IMR-90 (cell line): ENCODE results near the gene TMSB10. TPM values are rescaled to one million over a fixed set of nuclear protein-coding genes. Genes with fewer than 3 reads are reported as not detected.

Source experiments
- ATAC-seq: fragments of 200-7000 bp; cut with Tn5 transposase; 2 replicates; pipeline ENCODE4 v1.9.1; 2020; ENCODE audit warnings: low read depth, mild to moderate bottlenecking, moderate library complexity
- BruUV-seq: library from RNA; stranded (reverse); fragments of 400-500 nt; replicated peaks from 2 replicates; lab custom pipeline; 2021; lab: Mats Ljungman, UMichigan
- CTCF ChIA-PET: fragments of 300-600 bp; formaldehyde crosslinking; extraction: SDS; loops from one replicate; lab custom pipeline; 2021; ENCODE audit warnings: antibody characterized with exemption; lab: Yijun Ruan, JAX
- POLR2A ChIA-PET: fragments of 300-600 bp; sonication (Branson Sonifier 250); formaldehyde crosslinking; loops from one replicate; lab custom pipeline; 2022; ENCODE audit warnings: antibody characterized with exemption; ENCODE audit not compliant: unreplicated experiment; lab: Charles Lee
- DNase-seq: peaks from one replicate; pipeline ENCODE4 v3.0.0; 2013
- H2AFZ ChIP-seq: replicated peaks from 2 replicates; pipeline ENCODE3; 2013; ENCODE audit warnings: low read length, mild to moderate bottlenecking; ENCODE audit not compliant: poor library complexity
- H2AK5ac ChIP-seq: 2 replicates; pipeline ENCODE4 v1.6.1; 2013; ENCODE audit warnings: low read depth, low read length, inconsistent platforms
- H2AK9ac ChIP-seq: replicated peaks from 2 replicates; pipeline ENCODE3; 2013; ENCODE audit warnings: mild to moderate bottlenecking, low read depth, low read length, moderate library complexity; ENCODE audit not compliant: poor library complexity
- H2BK120ac ChIP-seq: 2 replicates; pipeline ENCODE4 v1.6.1; 2013; ENCODE audit warnings: low read depth, low read length, inconsistent platforms
- H2BK15ac ChIP-seq: 3 replicates; pipeline ENCODE4 v1.6.1; 2013; ENCODE audit warnings: low read depth, low read length, inconsistent platforms
- H2BK20ac ChIP-seq: 2 replicates; pipeline ENCODE4 v1.6.1; 2013; ENCODE audit warnings: low read depth, mild to moderate bottlenecking, inconsistent platforms, low read length, moderate library complexity
- H2BK5ac ChIP-seq: 2 replicates; pipeline ENCODE4 v1.6.1; 2013; ENCODE audit warnings: mild to moderate bottlenecking, low read depth, low read length, inconsistent platforms; ENCODE audit not compliant: poor library complexity, severe bottlenecking
- H3K14ac ChIP-seq: replicated peaks from 2 replicates; pipeline ENCODE4 v1.6.1; 2013; ENCODE audit warnings: low read depth, low read length, inconsistent platforms
- H3K18ac ChIP-seq: 2 replicates; pipeline ENCODE4 v1.6.1; 2013; ENCODE audit warnings: low read depth, low read length, control low read depth
- H3K23ac ChIP-seq: 2 replicates; pipeline ENCODE4 v1.6.1; 2013; ENCODE audit warnings: low read depth, low read length, inconsistent platforms
- H3K27ac ChIP-seq: 2 replicates; pipeline ENCODE4 v1.5.1; 2013; ENCODE audit warnings: mild to moderate bottlenecking, control low read depth, low read length; ENCODE audit not compliant: insufficient read depth
- H3K27me3 ChIP-seq: 2 replicates; pipeline ENCODE4 v1.6.1; 2013; ENCODE audit warnings: low read length; ENCODE audit not compliant: control insufficient read depth, insufficient read depth
- H3K36me3 ChIP-seq: 2 replicates; pipeline ENCODE4 v1.6.1; 2013; ENCODE audit warnings: low read length, mixed read lengths; ENCODE audit not compliant: control insufficient read depth, insufficient read depth
- H3K4ac ChIP-seq: 2 replicates; pipeline ENCODE4 v1.6.1; 2013; ENCODE audit warnings: low read depth, low read length, inconsistent platforms
- H3K4me1 ChIP-seq: 2 replicates; pipeline ENCODE4 v1.6.1; 2013; ENCODE audit warnings: low read length, mixed read lengths; ENCODE audit not compliant: control insufficient read depth, insufficient read depth
- H3K4me2 ChIP-seq: 2 replicates; pipeline ENCODE4 v1.6.1; 2013; ENCODE audit warnings: low read depth, mild to moderate bottlenecking, control low read depth, low read length, moderate library complexity
- H3K4me3 ChIP-seq: 2 replicates; pipeline ENCODE4 v1.5.1; 2013; ENCODE audit warnings: low read depth, mild to moderate bottlenecking, control low read depth, low read length, moderate library complexity; ENCODE audit not compliant: insufficient read depth
- H3K56ac ChIP-seq: 2 replicates; pipeline ENCODE4 v1.6.1; 2013; ENCODE audit warnings: low read length, inconsistent platforms; ENCODE audit not compliant: insufficient read depth; ENCODE audit errors: extremely low read depth
- H3K79me1 ChIP-seq, 2 experiments: 2 replicates each; pipeline ENCODE4 v1.6.1; 2013; ENCODE audit warnings: low read length in 2 of 2, inconsistent platforms in 1 of 2, low read depth in 1 of 2
- H3K9ac ChIP-seq: 2 replicates; pipeline ENCODE4 v1.6.1; 2013; ENCODE audit warnings: low read depth, low read length, control low read depth
- H3K9me1 ChIP-seq: 2 replicates; pipeline ENCODE4 v1.6.1; 2013; ENCODE audit warnings: low read length, inconsistent platforms; ENCODE audit not compliant: insufficient read depth
- H3K9me3 ChIP-seq: 2 replicates; pipeline ENCODE4 v1.6.1; 2013; ENCODE audit warnings: low read length; ENCODE audit not compliant: control insufficient read depth, insufficient read depth
- H4K20me1 ChIP-seq: 2 replicates; pipeline ENCODE4 v1.6.1; 2013; ENCODE audit warnings: low read length, inconsistent platforms; ENCODE audit not compliant: insufficient read depth
- H4K5ac ChIP-seq: 2 replicates; pipeline ENCODE4 v1.6.1; 2013; ENCODE audit warnings: mild to moderate bottlenecking, low read depth, low read length, control low read depth
- H4K8ac ChIP-seq, 2 experiments: 2 replicates each; pipeline ENCODE4 v1.6.1; 2013; ENCODE audit warnings: low read depth in 2 of 2, low read length in 2 of 2, control low read depth in 1 of 2, inconsistent platforms in 1 of 2
- H4K91ac ChIP-seq: 2 replicates; pipeline ENCODE4 v1.6.1; 2013; ENCODE audit warnings: low read depth, low read length, inconsistent platforms; ENCODE audit not compliant: insufficient read depth
- BHLHE40 ChIP-seq: fragments of 150-350 bp; IDR thresholded peaks from 2 replicates; pipeline ENCODE4 v1.6.1; 2016; ENCODE audit warnings: mild to moderate bottlenecking, low read depth, low read length
- CEBPB ChIP-seq: IDR thresholded peaks from 2 replicates; pipeline ENCODE4 v1.6.1; 2012; ENCODE audit warnings: low read depth, low read length, improper control_type of control experiment
- CHD1 ChIP-seq: IDR thresholded peaks from 2 replicates; pipeline ENCODE4 v1.6.1; 2012; ENCODE audit warnings: low read depth, low read length, improper control_type of control experiment
- FOS ChIP-seq: fragments of 150-350 bp; IDR thresholded peaks from 2 replicates; pipeline ENCODE4 v1.6.1; 2016; ENCODE audit warnings: low read depth, low read length
- MAFK ChIP-seq: IDR thresholded peaks from 2 replicates; pipeline ENCODE4 v1.6.1; 2012; ENCODE audit warnings: low read depth, low read length, improper control_type of control experiment
- MAZ ChIP-seq: IDR thresholded peaks from 2 replicates; pipeline ENCODE4 v1.6.1; 2012; ENCODE audit warnings: low read depth, mild to moderate bottlenecking, low read length, improper control_type of control experiment, moderate library complexity, borderline replicate concordance
- MXI1 ChIP-seq: IDR thresholded peaks from 2 replicates; pipeline ENCODE4 v1.6.1; 2012; ENCODE audit warnings: low read depth, mild to moderate bottlenecking, low read length, moderate library complexity, borderline replicate concordance
- NFE2L2 ChIP-seq: fragments of 150-350 bp; IDR thresholded peaks from 2 replicates; pipeline ENCODE4 v1.6.1; 2016; ENCODE audit warnings: low read depth, mild to moderate bottlenecking, low read length
- RCOR1 ChIP-seq: IDR thresholded peaks from 2 replicates; pipeline ENCODE4 v1.6.1; 2012; ENCODE audit warnings: mild to moderate bottlenecking, low read length, improper control_type of control experiment; ENCODE audit not compliant: insufficient replicate concordance
- RFX5 ChIP-seq: IDR thresholded peaks from 2 replicates; pipeline ENCODE4 v1.8.0; 2012; ENCODE audit warnings: low read depth, mild to moderate bottlenecking, low read length, moderate library complexity
- WGBS, 2 experiments: methylation state at CpG; one replicate each; pipeline versions ENCODE4 v1.1.5 to v1.1.7; 2013; ENCODE audit warnings: missing lambda C conversion rate in 2 of 2; ENCODE audit not compliant: insufficient read length in 1 of 2; ENCODE audit errors: extremely low coverage in 2 of 2; 5-methylcytosine and 5-hydroxymethylcytosine counted together
- dilution Hi-C: fragments of 300-500 bp; cut with HindIII; formaldehyde crosslinking; loops from one replicate; pipeline ENCODE4 v1.14.3; 2018; ENCODE audit warnings: low sequenced_read_pairs; ENCODE audit not compliant: unreplicated experiment
- in situ Hi-C: fragments of 300-500 bp; cut with MboI; formaldehyde crosslinking; loops from 3 replicates; pipeline ENCODE4 v1.14.3; 2019; ENCODE audit warnings: low sequenced_read_pairs, inconsistent platforms, mixed read lengths
- intact Hi-C: fragments of 100-400 bp; cut with micrococcal nuclease; formaldehyde crosslinking; loops from 2 replicates; pipeline ENCODE4 v1.10.0; 2022
- polyA plus RNA-seq, 3 experiments: library from polyadenylated mRNA; depleted of rRNA; stranded (reverse); fragments of >200 nt; gene quantifications; 2 replicates each; pipeline ENCODE4 v1.2.3, GENCODE V29; 2012; ENCODE audit warnings: low replicate concordance in 1 of 3
- total RNA-seq: library from RNA; depleted of rRNA; stranded (reverse); fragments of >200 nt; gene quantifications from 2 replicates; pipeline ENCODE4 v1.2.3, GENCODE V29; 2012
- TF ChIP-seq, protein P1 (sequence below): conservative IDR thresholded peaks from 2 replicates; pipeline ENCODE4 v1.5.1; 2012; ENCODE audit warnings: mild to moderate bottlenecking, low read depth, low read length, improper control_type of control experiment
- TF ChIP-seq, protein P2 (sequence below): fragments of 150-350 bp; IDR thresholded peaks from 2 replicates; pipeline ENCODE4 v1.6.1; 2016; ENCODE audit warnings: low read depth, mild to moderate bottlenecking, low read length, moderate library complexity, borderline replicate concordance

The TMSB10 gene
- total and polyA plus RNA-seq, 2 of the 4 experiments (the other 2 are of a cell fraction), result 3,620 to 5,527 TPM

DNA sequence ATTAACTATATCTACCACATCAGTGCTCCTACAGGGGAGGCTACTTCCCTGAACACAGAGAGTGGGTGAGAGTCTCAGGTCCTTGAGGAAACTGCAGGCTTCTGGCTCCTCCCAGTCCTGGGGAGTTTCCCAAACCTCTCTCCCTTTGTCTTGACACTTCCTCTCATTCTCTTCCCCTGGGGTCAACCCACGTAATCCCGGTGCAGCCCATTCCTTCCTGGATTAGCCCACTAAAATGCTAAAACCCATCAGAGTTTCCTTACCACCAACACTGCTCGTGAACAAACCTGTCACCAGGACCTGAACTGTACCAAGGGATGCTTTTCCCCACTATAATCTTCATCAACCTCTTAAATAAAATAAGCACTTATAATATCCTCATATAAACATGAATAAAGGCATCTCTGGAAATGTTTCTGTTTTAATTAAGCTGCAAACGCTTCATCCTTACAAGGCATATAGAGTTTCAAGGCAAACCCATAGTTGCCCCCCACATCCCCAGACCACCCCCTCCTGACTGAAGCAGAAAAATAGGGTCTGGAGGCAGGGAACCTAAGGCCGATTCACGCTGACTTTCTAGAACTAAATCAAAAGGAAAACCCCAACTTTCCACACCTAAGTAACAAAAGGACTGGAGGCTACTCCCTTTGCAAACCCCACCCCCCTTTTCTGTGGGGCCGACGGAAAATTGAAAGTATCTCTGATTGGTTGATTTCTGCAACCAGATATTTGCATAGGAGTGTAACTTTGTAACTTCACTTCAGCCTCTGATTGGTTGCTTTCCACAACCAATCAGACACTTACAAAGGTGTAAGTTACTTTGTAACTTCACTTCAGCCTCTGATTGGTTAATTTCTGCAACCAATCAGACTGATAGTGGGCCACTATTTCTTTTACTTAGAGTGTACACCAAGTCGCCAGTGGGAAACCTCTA lies 19.0 kb downstream of the TMSB10 start:
- 92% methylated on average over 2 of the region's 9 CpGs; no CpG with 5 or more reads in 1 of the 2 experiments for WGBS, 2 experiments
- intact Hi-C loops, result loop anchor here (5.0 kb wide), 2 partner anchors 133 to 292 kb away; no protein-coding TSS in a partner anchor
- H2AK9ac ChIP-seq, result peak overlapping the region; percentile 47
- H2AK5ac ChIP-seq, result no peak overlapping the region
- H2AFZ ChIP-seq, result peak overlapping the region; percentile 46
- peak overlapping the region; percentile 68 for H2BK120ac ChIP-seq
- H4K8ac ChIP-seq, result peak overlapping the region in 1 of 2 experiments; percentile 53; a peak in 1 of 4 replicates
- DNase-seq, result peak; percentile 30
- no peak overlapping the region for H3K4me3 ChIP-seq
- peaks cover 10% of the 10 kb centered on the region; the same call in 1 of the 2 replicates for H3K4me1 ChIP-seq
- H2BK15ac ChIP-seq, result peak overlapping the region; percentile 30; the same call in 1 of the 3 replicates
- H4K20me1 ChIP-seq, result no peaks in the 10 kb centered on the region
- H3K23ac ChIP-seq, result no peak overlapping the region
- H2BK20ac ChIP-seq, result 0 out of 2 replicates have a peak overlapping the region, but pooled peaks have one; percentile 29
- no TSS peak for BruUV-seq
- H3K27me3 ChIP-seq, result no peaks in the 10 kb centered on the region
- H3K14ac ChIP-seq, result no peak overlapping the region
- no peak overlapping the region for H3K27ac ChIP-seq
- dilution Hi-C loops, result no loop called here
- H3K4me2 ChIP-seq, result no peak overlapping the region
- H3K9me1 ChIP-seq, result no peaks in the 10 kb centered on the region
- H3K9me3 ChIP-seq, result no peaks in the 10 kb centered on the region
- H4K91ac ChIP-seq, result peak overlapping the region; percentile 54; the same call in 1 of the 2 replicates
- H3K79me1 ChIP-seq, result peaks cover 0 to 4% of the 10 kb centered on the region in 2 experiments; a peak in 2 of 4 replicates
- H3K9ac ChIP-seq, result no peak overlapping the region
- in situ Hi-C loops, result loop anchor here (10.0 kb wide), 1 partner anchor 430 kb away; no protein-coding TSS in a partner anchor
- no peak overlapping the region for H3K18ac ChIP-seq
- H2BK5ac ChIP-seq, result no peak overlapping the region
- no peaks in the 10 kb centered on the region for H3K36me3 ChIP-seq
- ChIA-PET CTCF (interaction anchor here (0.6 to 2.2 kb wide), 3 partner anchors 96 to 181 kb away, joined by 4 to 6 read pairs (median 5); no protein-coding TSS in a partner anchor), POLR2A (no interaction called here)
- no peak overlapping the region for H4K5ac ChIP-seq
- no peak for ATAC-seq
- no peak overlapping the region for H3K56ac ChIP-seq
- peak overlapping the region; percentile 30; the same call in 1 of the 2 replicates for H3K4ac ChIP-seq
- no peak for TF ChIP-seq MAZ
- TF ChIP-seq CHD1, result no peak
- no peak for TF ChIP-seq NFE2L2
- TF ChIP-seq, protein P1, sequence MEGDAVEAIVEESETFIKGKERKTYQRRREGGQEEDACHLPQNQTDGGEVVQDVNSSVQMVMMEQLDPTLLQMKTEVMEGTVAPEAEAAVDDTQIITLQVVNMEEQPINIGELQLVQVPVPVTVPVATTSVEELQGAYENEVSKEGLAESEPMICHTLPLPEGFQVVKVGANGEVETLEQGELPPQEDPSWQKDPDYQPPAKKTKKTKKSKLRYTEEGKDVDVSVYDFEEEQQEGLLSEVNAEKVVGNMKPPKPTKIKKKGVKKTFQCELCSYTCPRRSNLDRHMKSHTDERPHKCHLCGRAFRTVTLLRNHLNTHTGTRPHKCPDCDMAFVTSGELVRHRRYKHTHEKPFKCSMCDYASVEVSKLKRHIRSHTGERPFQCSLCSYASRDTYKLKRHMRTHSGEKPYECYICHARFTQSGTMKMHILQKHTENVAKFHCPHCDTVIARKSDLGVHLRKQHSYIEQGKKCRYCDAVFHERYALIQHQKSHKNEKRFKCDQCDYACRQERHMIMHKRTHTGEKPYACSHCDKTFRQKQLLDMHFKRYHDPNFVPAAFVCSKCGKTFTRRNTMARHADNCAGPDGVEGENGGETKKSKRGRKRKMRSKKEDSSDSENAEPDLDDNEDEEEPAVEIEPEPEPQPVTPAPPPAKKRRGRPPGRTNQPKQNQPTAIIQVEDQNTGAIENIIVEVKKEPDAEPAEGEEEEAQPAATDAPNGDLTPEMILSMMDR, result no peak
- no peak for TF ChIP-seq FOS
- TF ChIP-seq, protein P2, sequence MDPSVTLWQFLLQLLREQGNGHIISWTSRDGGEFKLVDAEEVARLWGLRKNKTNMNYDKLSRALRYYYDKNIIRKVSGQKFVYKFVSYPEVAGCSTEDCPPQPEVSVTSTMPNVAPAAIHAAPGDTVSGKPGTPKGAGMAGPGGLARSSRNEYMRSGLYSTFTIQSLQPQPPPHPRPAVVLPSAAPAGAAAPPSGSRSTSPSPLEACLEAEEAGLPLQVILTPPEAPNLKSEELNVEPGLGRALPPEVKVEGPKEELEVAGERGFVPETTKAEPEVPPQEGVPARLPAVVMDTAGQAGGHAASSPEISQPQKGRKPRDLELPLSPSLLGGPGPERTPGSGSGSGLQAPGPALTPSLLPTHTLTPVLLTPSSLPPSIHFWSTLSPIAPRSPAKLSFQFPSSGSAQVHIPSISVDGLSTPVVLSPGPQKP, result no peak
- no peak for TF ChIP-seq MAFK
- no peak for TF ChIP-seq RCOR1
- TF ChIP-seq RFX5, result no peak
- no peak for TF ChIP-seq MXI1
- no peak for TF ChIP-seq BHLHE40
- TF ChIP-seq CEBPB, result no peak
